Endothelial cell of umbilical vein (primary cell): Measurements from ENCODE around the gene CYP11A1. TPM values are rescaled to one million over a fixed set of nuclear protein-coding genes. Genes with fewer than 3 reads are reported as not detected.

ENCODE experiments used
- BruUV-seq: library from RNA; stranded (reverse); fragments of 400-500 nt; replicated peaks from 2 replicates; lab custom pipeline; 2021; lab: Mats Ljungman, UMichigan
- CTCF ChIA-PET: fragments of 300-600, 350-600 bp; sonication (Branson Sonifier 250); formaldehyde crosslinking; loops from one replicate; lab custom pipeline; 2021; ENCODE audit warnings: antibody characterized with exemption, inconsistent platforms; lab: Charles Lee
- POLR2A ChIA-PET: fragments of 300-600, 350-600 bp; sonication (Branson Sonifier 250); formaldehyde crosslinking; loops from one replicate; lab custom pipeline; 2021; ENCODE audit warnings: antibody characterized with exemption, inconsistent platforms; lab: Charles Lee
- DNase-seq: peaks from one replicate; pipeline ENCODE4 v3.0.0-alpha.2; 2011; ENCODE audit warnings: low read depth, low spot score
- FAIRE-seq: peaks from 2 replicates; lab custom pipeline; 2011; peaks lifted over from hg19 to GRCh38; lab: Jason Lieb, UNC
- H2AFZ ChIP-seq: 2 replicates; pipeline ENCODE4 v1.6.0; 2012; ENCODE audit warnings: low read depth, low read length, control low read depth, inconsistent platforms
- H3K27ac ChIP-seq: 2 replicates; pipeline ENCODE4 v1.5.1; 2011; ENCODE audit warnings: low read depth, mild to moderate bottlenecking, control low read depth, low read length, moderate library complexity; ENCODE audit not compliant: insufficient read depth
- H3K27me3 ChIP-seq, 2 experiments: 2 replicates each; pipeline versions ENCODE4 v1.6.0 to v1.6.1; 2011; ENCODE audit warnings: low read length in 2 of 2, mixed read lengths in 1 of 2; ENCODE audit not compliant: control insufficient read depth in 2 of 2, insufficient read depth in 2 of 2
- H3K36me3 ChIP-seq, 2 experiments: 2 replicates in 1 of 2; 3 replicates in 1 of 2; pipeline ENCODE4 v1.5.1; 2011; ENCODE audit warnings: low read length in 2 of 2, mild to moderate bottlenecking in 1 of 2, moderate library complexity in 1 of 2; ENCODE audit not compliant: control insufficient read depth in 2 of 2, insufficient read depth in 2 of 2; ENCODE audit errors: extremely low read depth in 1 of 2
- H3K4me1 ChIP-seq: 3 replicates; pipeline ENCODE4 v1.5.1; 2011; ENCODE audit warnings: mild to moderate bottlenecking, low read length; ENCODE audit not compliant: control insufficient read depth, insufficient read depth; ENCODE audit errors: extremely low read depth
- H3K4me2 ChIP-seq: 2 replicates; pipeline ENCODE4 v1.6.1; 2011; ENCODE audit warnings: low read length, control low read depth, mixed read lengths; ENCODE audit not compliant: insufficient read depth
- H3K4me3 ChIP-seq, 3 experiments: fragments of 200-600 bp in 1 of 3; sonication (generic), shearing (Covaris generic) in 1 of 3; replicated peaks in 1 of 3; 2 replicates each; pipeline ENCODE4 v1.5.1; 2011 to 2016; ENCODE audit warnings: control low read depth in 3 of 3, low read length in 3 of 3, mild to moderate bottlenecking in 2 of 3, inconsistent platforms in 1 of 3, low read depth in 1 of 3, moderate library complexity in 1 of 3; ENCODE audit not compliant: insufficient read depth in 1 of 3
- H3K79me2 ChIP-seq: 2 replicates; pipeline ENCODE4 v1.6.0; 2012; ENCODE audit warnings: low read length, inconsistent platforms; ENCODE audit not compliant: control insufficient read depth, insufficient read depth
- H3K9ac ChIP-seq: replicated peaks from 2 replicates; pipeline ENCODE3; 2011; ENCODE audit warnings: low read length, control low read depth; ENCODE audit not compliant: insufficient read depth; ENCODE audit errors: extremely low read depth
- H3K9me1 ChIP-seq: replicated peaks from 3 replicates; pipeline ENCODE4 v1.6.0; 2011; ENCODE audit warnings: mild to moderate bottlenecking, low read length; ENCODE audit not compliant: control insufficient read depth, insufficient read depth; ENCODE audit errors: extremely low read depth
- H3K9me3 ChIP-seq: replicated peaks from 2 replicates; pipeline ENCODE4 v1.5.1; 2012; ENCODE audit warnings: low read length, inconsistent platforms; ENCODE audit not compliant: control insufficient read depth, insufficient read depth
- H4K20me1 ChIP-seq: replicated peaks from 2 replicates; pipeline ENCODE3; 2011; ENCODE audit warnings: mild to moderate bottlenecking, low read length; ENCODE audit not compliant: control insufficient read depth, insufficient read depth; ENCODE audit errors: extremely low read depth
- EZH2 ChIP-seq: IDR thresholded peaks from 2 replicates; pipeline ENCODE4 v1.6.1; 2012; ENCODE audit warnings: borderline replicate concordance, low read depth, mild to moderate bottlenecking, moderate library complexity, low read length, inconsistent platforms; ENCODE audit not compliant: severe bottlenecking
- FOS ChIP-seq: IDR thresholded peaks from 2 replicates; pipeline ENCODE4 v1.6.1; 2011; ENCODE audit warnings: mild to moderate bottlenecking, low read length, moderate library complexity, borderline replicate concordance; ENCODE audit not compliant: insufficient read depth
- GATA2 ChIP-seq: IDR thresholded peaks from 2 replicates; pipeline ENCODE4 v1.7.0; 2011; ENCODE audit warnings: low read depth, mild to moderate bottlenecking, moderate library complexity, mixed read lengths, low read length; ENCODE audit not compliant: insufficient read length, insufficient read depth
- JUN ChIP-seq: IDR thresholded peaks from 2 replicates; pipeline ENCODE4 v1.6.1; 2011; ENCODE audit warnings: borderline replicate concordance, low read depth; ENCODE audit not compliant: insufficient read length, insufficient read depth
- MYC ChIP-seq: IDR thresholded peaks from one replicate; pipeline ENCODE4 v1.6.1; 2011; ENCODE audit warnings: mild to moderate bottlenecking, low read depth, low read length
- POLR2A ChIP-seq: IDR thresholded peaks from 2 replicates; pipeline ENCODE4 v1.6.1; 2012; ENCODE audit warnings: low read depth, mild to moderate bottlenecking, control low read depth, low read length
- POLR2AphosphoS5 ChIP-seq: IDR thresholded peaks from 2 replicates; pipeline ENCODE4 v1.6.1; 2012; ENCODE audit warnings: low read depth, mild to moderate bottlenecking, control low read depth, low read length, moderate library complexity; ENCODE audit not compliant: insufficient read depth
- dilution Hi-C: fragments of 300-500 bp; cut with MboI; formaldehyde crosslinking; loops from one replicate; pipeline ENCODE4 v1.15.0; 2019; ENCODE audit warnings: low sequenced_read_pairs; ENCODE audit not compliant: extremely low pct_ligation_motif_present
- intact Hi-C: fragments of 100-400 bp; cut with micrococcal nuclease; formaldehyde crosslinking; loops from one replicate; pipeline ENCODE4 v1.10.0; 2022
- polyA plus RNA-seq, 4 experiments: library from polyadenylated mRNA; depleted of rRNA in 3 of 4; stranded (reverse) in 3 of 4; unstranded in 1 of 4; fragments of >200 nt; gene quantifications; 2 replicates each; pipeline versions ENCODE4 v1.2.1 to v1.2.3, GENCODE V29; 2011 to 2012; ENCODE audit warnings: missing spikeins in 1 of 4
- total RNA-seq: library from RNA; stranded (reverse); gene quantifications from 2 replicates; pipeline ENCODE4 v1.2.3, GENCODE V29; 2021
- TF ChIP-seq, protein P1 (sequence below): IDR thresholded peaks from 2 replicates; pipeline ENCODE4 v1.6.1; 2011; ENCODE audit not compliant: insufficient read depth, insufficient read length
- TF ChIP-seq, protein P2 (sequence below), 2 donors: IDR thresholded peaks; 1 replicate in 1 of 2; 2 replicates in 1 of 2; pipeline ENCODE4 v1.5.1; 2011; ENCODE audit warnings: low read length in 2 of 2, mild to moderate bottlenecking in 2 of 2, moderate library complexity in 2 of 2, control low read depth in 1 of 2, inconsistent platforms in 1 of 2, low read depth in 1 of 2; ENCODE audit not compliant: insufficient read depth in 1 of 2; ENCODE audit errors: extremely low read depth in 1 of 2

Gene CYP11A1
- total and polyA plus RNA-seq, 2 donors (not counting 3 experiments of a cell fraction or from before 2014, with no cell fraction given): 0.08 TPM; not detected in 1

DNA sequence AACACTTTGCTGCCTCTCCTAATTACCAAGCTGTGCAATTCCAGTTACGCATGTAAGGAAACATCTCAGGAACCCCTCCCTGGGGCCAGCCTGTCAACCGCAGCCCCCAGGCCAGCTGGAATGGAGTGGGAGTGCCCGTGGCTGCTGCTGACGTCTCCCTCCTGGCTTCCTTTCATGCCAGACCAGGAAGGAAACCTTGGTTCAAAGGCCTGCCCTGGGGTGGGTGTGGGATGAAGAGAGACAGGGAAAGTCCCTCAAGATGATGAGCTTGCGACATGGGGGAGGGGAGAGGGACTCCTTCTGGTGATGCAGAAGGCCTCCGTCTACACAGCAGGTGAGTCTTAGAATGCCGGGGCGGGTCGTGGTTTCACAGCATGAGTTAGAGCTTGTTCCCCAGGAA, 11.4 kb upstream of the CYP11A1 start:
- no peaks in the 10 kb centered on the region for H4K20me1 ChIP-seq
- no peak overlapping the region for H3K4me2 ChIP-seq
- H3K27me3 ChIP-seq: no peaks in the 10 kb centered on the region
- H3K4me1 ChIP-seq: peaks cover 11% of the 10 kb centered on the region
- intact Hi-C loops (no loop called here), dilution Hi-C loops (no loop called here)
- peak overlapping the region; percentile 3 for H2AFZ ChIP-seq
- POLR2A ChIA-PET: interaction anchor here (0.6 kb wide), 1 partner anchor 108 kb away, joined by 5 read pairs; no protein-coding TSS in a partner anchor
- no peak for TF ChIP-seq GATA2
- TF ChIP-seq, protein P1, sequence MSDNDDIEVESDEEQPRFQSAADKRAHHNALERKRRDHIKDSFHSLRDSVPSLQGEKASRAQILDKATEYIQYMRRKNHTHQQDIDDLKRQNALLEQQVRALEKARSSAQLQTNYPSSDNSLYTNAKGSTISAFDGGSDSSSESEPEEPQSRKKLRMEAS: no peak
- TF ChIP-seq EZH2: no peak
- no peak for TF ChIP-seq POLR2AphosphoS5
- TF ChIP-seq POLR2A: no peak
- TF ChIP-seq FOS: no peak
- no peak for TF ChIP-seq JUN
- TF ChIP-seq MYC: no peak
- TF ChIP-seq, protein P2, sequence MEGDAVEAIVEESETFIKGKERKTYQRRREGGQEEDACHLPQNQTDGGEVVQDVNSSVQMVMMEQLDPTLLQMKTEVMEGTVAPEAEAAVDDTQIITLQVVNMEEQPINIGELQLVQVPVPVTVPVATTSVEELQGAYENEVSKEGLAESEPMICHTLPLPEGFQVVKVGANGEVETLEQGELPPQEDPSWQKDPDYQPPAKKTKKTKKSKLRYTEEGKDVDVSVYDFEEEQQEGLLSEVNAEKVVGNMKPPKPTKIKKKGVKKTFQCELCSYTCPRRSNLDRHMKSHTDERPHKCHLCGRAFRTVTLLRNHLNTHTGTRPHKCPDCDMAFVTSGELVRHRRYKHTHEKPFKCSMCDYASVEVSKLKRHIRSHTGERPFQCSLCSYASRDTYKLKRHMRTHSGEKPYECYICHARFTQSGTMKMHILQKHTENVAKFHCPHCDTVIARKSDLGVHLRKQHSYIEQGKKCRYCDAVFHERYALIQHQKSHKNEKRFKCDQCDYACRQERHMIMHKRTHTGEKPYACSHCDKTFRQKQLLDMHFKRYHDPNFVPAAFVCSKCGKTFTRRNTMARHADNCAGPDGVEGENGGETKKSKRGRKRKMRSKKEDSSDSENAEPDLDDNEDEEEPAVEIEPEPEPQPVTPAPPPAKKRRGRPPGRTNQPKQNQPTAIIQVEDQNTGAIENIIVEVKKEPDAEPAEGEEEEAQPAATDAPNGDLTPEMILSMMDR (IDR thresholded peaks at IDR 0.05; ENCODE audit: extremely low read depth in 1 of 2, insufficient read depth in 1 of 2, low read depth in 1 of 2, low read length in 2 of 2): no peak
- no peak for FAIRE-seq
- H3K36me3 ChIP-seq: no peaks in the 10 kb centered on the region
- H3K9ac ChIP-seq: no peak overlapping the region
- CTCF ChIA-PET: interaction anchor here (0.8 to 13.9 kb wide), 7 partner anchors 10 to 392 kb away, joined by 3 to 313 read pairs (median 5); no protein-coding TSS in a partner anchor
- H3K9me1 ChIP-seq: no peaks in the 10 kb centered on the region
- no TSS peak for BruUV-seq
- no peaks in the 10 kb centered on the region for H3K9me3 ChIP-seq
- DNase-seq: peak; percentile 34
- H3K27ac ChIP-seq: no peak overlapping the region
- H3K4me3 ChIP-seq: no peak overlapping the region
- H3K79me2 ChIP-seq: no peaks in the 10 kb centered on the region
